Measurements from ENCODE around the gene SH3TC1. TPM values are rescaled to one million over a fixed set of nuclear protein-coding genes. Genes with fewer than 3 reads are reported as not detected.

The SH3TC1 gene
- total RNA-seq, 1 donor from 2014 or later: 0.70 TPM

- Mint-ChIP-seq H3K27ac (ENCODE audit: unreplicated experiment) (no peak overlapping the region), H3K4me1 (ENCODE audit: unreplicated experiment) (peaks cover 27% of the 10 kb centered on the region), H3K9me3 (ENCODE audit: unreplicated experiment) (no peaks in the 10 kb centered on the region), H3K27me3 (ENCODE audit: unreplicated experiment) (no peaks in the 10 kb centered on the region), H3K36me3 (ENCODE audit: unreplicated experiment) (no peaks in the 10 kb centered on the region), H3K4me3 (ENCODE audit: unreplicated experiment) (no peak overlapping the region)
- TF ChIP-seq, protein P1, sequence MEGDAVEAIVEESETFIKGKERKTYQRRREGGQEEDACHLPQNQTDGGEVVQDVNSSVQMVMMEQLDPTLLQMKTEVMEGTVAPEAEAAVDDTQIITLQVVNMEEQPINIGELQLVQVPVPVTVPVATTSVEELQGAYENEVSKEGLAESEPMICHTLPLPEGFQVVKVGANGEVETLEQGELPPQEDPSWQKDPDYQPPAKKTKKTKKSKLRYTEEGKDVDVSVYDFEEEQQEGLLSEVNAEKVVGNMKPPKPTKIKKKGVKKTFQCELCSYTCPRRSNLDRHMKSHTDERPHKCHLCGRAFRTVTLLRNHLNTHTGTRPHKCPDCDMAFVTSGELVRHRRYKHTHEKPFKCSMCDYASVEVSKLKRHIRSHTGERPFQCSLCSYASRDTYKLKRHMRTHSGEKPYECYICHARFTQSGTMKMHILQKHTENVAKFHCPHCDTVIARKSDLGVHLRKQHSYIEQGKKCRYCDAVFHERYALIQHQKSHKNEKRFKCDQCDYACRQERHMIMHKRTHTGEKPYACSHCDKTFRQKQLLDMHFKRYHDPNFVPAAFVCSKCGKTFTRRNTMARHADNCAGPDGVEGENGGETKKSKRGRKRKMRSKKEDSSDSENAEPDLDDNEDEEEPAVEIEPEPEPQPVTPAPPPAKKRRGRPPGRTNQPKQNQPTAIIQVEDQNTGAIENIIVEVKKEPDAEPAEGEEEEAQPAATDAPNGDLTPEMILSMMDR (IDR thresholded peaks at IDR 0.05): no peak
- no peak for DNase-seq (ENCODE audit: extremely low spot score, unreplicated experiment)
Measured at GRCh38 chr4:8280158-8280875, 81.2 kb downstream of the SH3TC1 start.

- Mint-ChIP-seq H3K4me1 (ENCODE audit: unreplicated experiment) (peaks cover 26% of the 10 kb centered on the region), H3K9me3 (ENCODE audit: unreplicated experiment) (no peaks in the 10 kb centered on the region)
- DNase-seq (ENCODE audit: extremely low spot score, unreplicated experiment): no peak
Measured at GRCh38 chr4:8280876-8281440, 81.9 kb downstream of the SH3TC1 start.

GRCh38 chr4:8281519-8282133 lies 82.5 kb downstream of the SH3TC1 start:
- H3K36me3 Mint-ChIP-seq (ENCODE audit: unreplicated experiment): no peaks in the 10 kb centered on the region
- H3K27ac Mint-ChIP-seq (ENCODE audit: unreplicated experiment): no peak overlapping the region
- no peak overlapping the region for H3K4me3 Mint-ChIP-seq (ENCODE audit: unreplicated experiment)
- no peaks in the 10 kb centered on the region for H3K27me3 Mint-ChIP-seq (ENCODE audit: unreplicated experiment)
- H3K9me3 Mint-ChIP-seq (ENCODE audit: unreplicated experiment): no peaks in the 10 kb centered on the region
- no peak for DNase-seq (ENCODE audit: extremely low spot score, unreplicated experiment)
- TF ChIP-seq, protein P1 (IDR thresholded peaks at IDR 0.05): no peak
- peaks cover 22% of the 10 kb centered on the region for H3K4me1 Mint-ChIP-seq (ENCODE audit: unreplicated experiment)

More at GRCh38 chr4:8280876-8281440, 81.9 kb downstream of the SH3TC1 start:
- no peak overlapping the region for H3K4me3 Mint-ChIP-seq (ENCODE audit: unreplicated experiment)
- H3K36me3 Mint-ChIP-seq (ENCODE audit: unreplicated experiment): no peaks in the 10 kb centered on the region
- H3K27ac Mint-ChIP-seq (ENCODE audit: unreplicated experiment): no peak overlapping the region
- TF ChIP-seq, protein P1 (IDR thresholded peaks at IDR 0.05): no peak
- H3K27me3 Mint-ChIP-seq (ENCODE audit: unreplicated experiment): no peaks in the 10 kb centered on the region

- Mint-ChIP-seq H3K4me3 (ENCODE audit: unreplicated experiment) (no peak overlapping the region), H3K4me1 (ENCODE audit: unreplicated experiment) (peaks cover 18% of the 10 kb centered on the region), H3K9me3 (ENCODE audit: unreplicated experiment) (no peaks in the 10 kb centered on the region), H3K27ac (ENCODE audit: unreplicated experiment) (no peak overlapping the region), H3K27me3 (ENCODE audit: unreplicated experiment) (peaks cover 1% of the 10 kb centered on the region), H3K36me3 (ENCODE audit: unreplicated experiment) (no peaks in the 10 kb centered on the region)
- no peak for DNase-seq (ENCODE audit: extremely low spot score, unreplicated experiment)
- TF ChIP-seq, protein P1 (IDR thresholded peaks at IDR 0.05): no peak
Measured at GRCh38 chr4:8282134-8282641, 83.1 kb downstream of the SH3TC1 start.

DNA sequence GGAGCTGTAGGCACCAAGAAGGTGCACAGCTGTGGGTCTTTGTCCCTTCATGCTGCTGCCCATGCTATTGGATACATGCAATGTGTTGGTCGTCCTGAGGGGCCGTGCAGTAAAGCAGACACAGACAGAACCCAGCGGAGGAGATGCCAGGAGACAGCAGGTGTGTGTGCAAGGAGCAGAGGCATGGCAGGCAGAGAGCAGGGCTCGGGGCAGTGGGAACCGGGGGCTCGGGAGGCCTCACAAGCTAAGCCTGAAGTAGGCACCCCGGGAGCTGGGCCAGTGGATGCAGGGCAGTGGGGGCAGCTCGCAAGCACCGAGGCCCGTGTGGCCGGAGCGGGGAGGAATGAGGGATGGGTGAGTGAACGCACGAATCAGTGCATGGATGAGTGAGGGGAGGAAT lies 83.7 kb downstream of the SH3TC1 start:
- no peak overlapping the region for H3K27ac Mint-ChIP-seq (ENCODE audit: unreplicated experiment)
- H3K36me3 Mint-ChIP-seq (ENCODE audit: unreplicated experiment): no peaks in the 10 kb centered on the region
- TF ChIP-seq, protein P1 (IDR thresholded peaks at IDR 0.05): no peak
- H3K9me3 Mint-ChIP-seq (ENCODE audit: unreplicated experiment): no peaks in the 10 kb centered on the region
- H3K4me3 Mint-ChIP-seq (ENCODE audit: unreplicated experiment): no peak overlapping the region
- no peak for DNase-seq (ENCODE audit: extremely low spot score, unreplicated experiment)
- peaks cover 18% of the 10 kb centered on the region for H3K4me1 Mint-ChIP-seq (ENCODE audit: unreplicated experiment)
- H3K27me3 Mint-ChIP-seq (ENCODE audit: unreplicated experiment): peaks cover 4% of the 10 kb centered on the region
